GM06990 (cell line): Measurements from ENCODE around the gene SIRT5.
A peak's percentile ranks its signal among the peaks of the same experiment; 100 is the strongest.

ENCODE experiments used
- DNase-seq: peaks from one replicate; pipeline ENCODE4 v3.0.0-alpha.2; 2011; ENCODE audit not compliant: insufficient read length; ENCODE audit errors: extremely low read depth
- H3K27me3 ChIP-seq: replicated peaks from 2 replicates; pipeline ENCODE4 v1.6.0; 2011; ENCODE audit warnings: low read length; ENCODE audit not compliant: control insufficient read depth, insufficient read depth
- H3K36me3 ChIP-seq: 2 replicates; pipeline ENCODE4 v1.5.1; 2011; ENCODE audit warnings: low read length; ENCODE audit not compliant: control insufficient read depth, insufficient read depth
- H3K4me3 ChIP-seq: replicated peaks from 2 replicates; pipeline ENCODE4 v1.5.1; 2011; ENCODE audit warnings: low read depth, mild to moderate bottlenecking, control low read depth, low read length
- CTCF ChIP-seq: IDR thresholded peaks from 2 replicates; pipeline ENCODE4 v1.5.1; 2011; ENCODE audit warnings: low read length, control low read depth, mild to moderate bottlenecking, inconsistent platforms; ENCODE audit not compliant: insufficient read depth, poor library complexity, severe bottlenecking

Gene SIRT5

GRCh38 chr6:13572951-13573654 lies 1.3 kb upstream of the SIRT5 start:
- no peaks in the 10 kb centered on the region for H3K36me3 ChIP-seq
- DNase-seq = no peak
- H3K4me3 ChIP-seq = no peak overlapping the region
- H3K27me3 ChIP-seq = no peaks in the 10 kb centered on the region
- TF ChIP-seq CTCF = no peak

- TF ChIP-seq CTCF = no peak
- no peaks in the 10 kb centered on the region for H3K27me3 ChIP-seq
- H3K36me3 ChIP-seq = no peaks in the 10 kb centered on the region
- peak overlapping the region; percentile 75 for H3K4me3 ChIP-seq
- peak; percentile 25 for DNase-seq
These were observed 711 bp upstream of the SIRT5 start for GRCh38 chr6:13573669-13574110.

GRCh38 chr6:13574149-13574570 lies 241 bp upstream of the SIRT5 start:
- Histone ChIP-seq H3K27me3 (no peaks in the 10 kb centered on the region), H3K36me3 (no peaks in the 10 kb centered on the region), H3K4me3 (peak overlapping the region; percentile 75)
- DNase-seq = peak; percentile 98
- TF ChIP-seq CTCF = peak; percentile 23

DNA sequence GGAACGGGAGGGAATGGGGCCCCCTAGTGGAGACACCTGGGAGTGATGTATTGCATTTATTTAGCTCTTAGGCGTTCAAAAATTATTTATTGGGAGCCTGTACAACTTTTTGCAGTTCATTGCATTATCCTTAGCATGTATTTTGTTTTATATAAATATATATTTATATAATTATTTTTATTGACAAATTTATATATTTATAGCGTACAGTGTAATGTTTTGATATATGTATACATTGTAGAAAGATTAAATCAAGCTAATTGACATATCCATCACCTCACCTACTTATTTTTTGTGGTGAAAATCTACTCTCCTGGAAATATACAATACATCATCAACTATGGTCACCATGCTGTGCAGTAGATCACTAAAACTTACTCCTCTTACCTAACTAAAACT lies 975 bp downstream of the SIRT5 start:
- DNase-seq = no peak
- Histone ChIP-seq H3K4me3 (peak overlapping the region; percentile 75), H3K27me3 (no peaks in the 10 kb centered on the region), H3K36me3 (no peaks in the 10 kb centered on the region; the same call in none of the 2 replicates)
- peak; percentile 81 for TF ChIP-seq CTCF

- TF ChIP-seq CTCF = no peak
- Histone ChIP-seq H3K4me3 (no peak overlapping the region), H3K36me3 (no peaks in the 10 kb centered on the region; the same call in none of the 2 replicates), H3K27me3 (no peaks in the 10 kb centered on the region)
- no peak for DNase-seq
These were observed 1.6 kb downstream of the SIRT5 start for GRCh38 chr6:13576017-13576416.
